ENCODE results near the gene MAPK7. TPM values are rescaled to one million over a fixed set of nuclear protein-coding genes. Genes with fewer than 3 reads are reported as not detected.

Gene MAPK7
- total and polyA plus RNA-seq, 2 of the 8 experiments (the other 6 are each of a cell fraction or from before 2014, with no cell fraction given): 15.2 to 28.1 TPM

GRCh38 chr17:19376811-19377210 is 1.5 kb upstream of the MAPK7 start:
- Histone ChIP-seq H2BK12ac (ENCODE audit: low read depth, low read length) (no peak overlapping the region), H3K79me1 (ENCODE audit: low read depth, low read length) (peaks cover 8% of the 10 kb centered on the region), H2BK15ac (ENCODE audit: low read length) (no peak overlapping the region), H3K23ac (ENCODE audit: insufficient read length) (no peak overlapping the region), H3K56ac (replicated peaks; ENCODE audit: insufficient read length, low read depth, low read length) (no peak overlapping the region), H2AK5ac (ENCODE audit: low read depth, low read length) (no peak overlapping the region), H2AFZ (ENCODE audit: low read length) (no peak overlapping the region), H3K18ac (ENCODE audit: extremely low read depth, low read length) (no peak overlapping the region), H4K5ac (ENCODE audit: insufficient read length, low read depth, low read length) (no peak overlapping the region), H3K23me2 (ENCODE audit: low read depth, low read length) (peaks cover 8% of the 10 kb centered on the region; the same call in 1 of the 2 replicates), H3K27me3 (replicated peaks in 1 of 4; ENCODE audit: control insufficient read depth in 3 of 4, extremely low read depth in 1 of 4, insufficient read depth in 3 of 4, low read length in 3 of 4) (no peaks in the 10 kb centered on the region), H3K4me2 (ENCODE audit: insufficient read depth in 1 of 2, low read depth in 2 of 2, low read length in 2 of 2) (peak overlapping the region; percentile 72 to 95), H2BK20ac (ENCODE audit: low read length) (no peak overlapping the region), H3K9me3 (ENCODE audit: insufficient read depth in 2 of 2, low read depth in 1 of 2, low read length in 1 of 2) (no peaks in the 10 kb centered on the region), H3K27ac (ENCODE audit: low read depth, low read length) (no peak overlapping the region), H4K91ac (replicated peaks; ENCODE audit: insufficient read length, low read length) (no peak overlapping the region), H4K20me1 (replicated peaks in 1 of 2; ENCODE audit: control insufficient read depth in 1 of 2, insufficient read depth in 2 of 2, low read length in 2 of 2) (peaks cover 0 to 16% of the 10 kb centered on the region in 2 experiments), H3K4ac (replicated peaks; ENCODE audit: insufficient read length, low read depth, low read length) (no peak overlapping the region), H3K4me3 (ENCODE audit: extremely low read depth in 1 of 4, insufficient read depth in 2 of 4, low read depth in 3 of 4, low read length in 4 of 4) (peak overlapping the region; percentile 59 to 90 (median 82)), H2BK5ac (ENCODE audit: low read depth, low read length) (no peak overlapping the region), H4K8ac (ENCODE audit: extremely low read depth, insufficient read depth, low read length) (no peak overlapping the region), H3K79me2 (ENCODE audit: control insufficient read depth in 1 of 2, insufficient read depth in 2 of 2, low read length in 2 of 2) (peaks cover 0 to 28% of the 10 kb centered on the region in 2 experiments; a peak in 2 of 4 replicates), H3K14ac (ENCODE audit: insufficient read length) (no peak overlapping the region), H3K9ac (replicated peaks in 1 of 4; ENCODE audit: extremely low read depth in 1 of 4, low read depth in 3 of 4, low read length in 3 of 4) (no peak overlapping the region; a peak in 1 of 7 replicates), H3K4me1 (replicated peaks in 1 of 4; ENCODE audit: control insufficient read depth in 3 of 4, insufficient read depth in 4 of 4, low read length in 3 of 4) (peaks cover 3 to 12% (median 5%) of the 10 kb centered on the region in 4 experiments), H2BK120ac (replicated peaks; ENCODE audit: low read depth, low read length) (no peak overlapping the region), H3K36me3 (ENCODE audit: control insufficient read depth in 2 of 4, insufficient read depth in 4 of 4, low read length in 3 of 4) (peaks cover 15 to 23% (median 17%) of the 10 kb centered on the region in 4 experiments)
- DNase-seq (ENCODE audit: low read depth in 1 of 2, low spot score in 2 of 2): no peak
- 59% methylated on average over 2 of the region's 2 CpGs; no CpG with 5 or more reads in 1 of the 2 experiments for WGBS, 2 experiments (ENCODE audit: extremely low coverage in 1 of 2, insufficient coverage in 1 of 2, insufficient read length in 1 of 2, insufficient replicate concordance in 2 of 2, low coverage in 1 of 2, low lambda C conversion rate in 2 of 2, missing lambda C conversion rate in 1 of 2)
- CTCF ChIA-PET (ENCODE audit: partially characterized antibody): interaction anchor here (2.2 kb wide), 1 partner anchor 368 kb away, joined by 8 read pairs; no protein-coding TSS in a partner anchor
- POLR2A ChIA-PET (ENCODE audit: partially characterized antibody): interaction anchor here (0.9 to 2.8 kb wide), 3 partner anchors 8 to 81 kb away, joined by 3 to 32 read pairs (median 11); partner anchors contain the start of gene B9D1
- TF ChIP-seq CHD2 (IDR thresholded peaks at IDR 0.05; ENCODE audit: low read length) (no peak), TAF1 (IDR thresholded peaks at IDR 0.05; ENCODE audit: low read depth, low read length) (no peak), SP4 (IDR thresholded peaks at IDR 0.05; ENCODE audit: low read length) (no peak), KDM4A (IDR thresholded peaks at IDR 0.05; ENCODE audit: low read depth, low read length, severe bottlenecking) (no peak), ATF3 (IDR thresholded peaks at IDR 0.05; ENCODE audit: insufficient read depth, low read depth, low read length) (no peak), NRF1 (IDR thresholded peaks at IDR 0.05; ENCODE audit: low read depth, low read length) (no peak), YY1 (IDR thresholded peaks at IDR 0.05; ENCODE audit: low read depth, low read length) (no peak), CBX5 (IDR thresholded peaks at IDR 0.05; ENCODE audit: low read depth, low read length) (no peak), CREB1 (IDR thresholded peaks at IDR 0.05) (no peak), SIRT6 (IDR thresholded peaks at IDR 0.05; ENCODE audit: low read length) (no peak), SRF (IDR thresholded peaks at IDR 0.05; ENCODE audit: low read depth, low read length) (no peak)
- TF ChIP-seq, protein P1, sequence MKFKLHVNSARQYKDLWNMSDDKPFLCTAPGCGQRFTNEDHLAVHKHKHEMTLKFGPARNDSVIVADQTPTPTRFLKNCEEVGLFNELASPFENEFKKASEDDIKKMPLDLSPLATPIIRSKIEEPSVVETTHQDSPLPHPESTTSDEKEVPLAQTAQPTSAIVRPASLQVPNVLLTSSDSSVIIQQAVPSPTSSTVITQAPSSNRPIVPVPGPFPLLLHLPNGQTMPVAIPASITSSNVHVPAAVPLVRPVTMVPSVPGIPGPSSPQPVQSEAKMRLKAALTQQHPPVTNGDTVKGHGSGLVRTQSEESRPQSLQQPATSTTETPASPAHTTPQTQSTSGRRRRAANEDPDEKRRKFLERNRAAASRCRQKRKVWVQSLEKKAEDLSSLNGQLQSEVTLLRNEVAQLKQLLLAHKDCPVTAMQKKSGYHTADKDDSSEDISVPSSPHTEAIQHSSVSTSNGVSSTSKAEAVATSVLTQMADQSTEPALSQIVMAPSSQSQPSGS (IDR thresholded peaks at IDR 0.05; ENCODE audit: low read length): no peak
- FAIRE-seq: no peak

Data from H1 (cell line).